DND-41 (cell line): ENCODE results near the gene ADGRA3.

Source experiments
- ATAC-seq: fragments of 200-7000 bp; cut with Tn5 transposase; 3 replicates; pipeline ENCODE4 v1.9.1; 2021; ENCODE audit warnings: low read depth; ENCODE audit not compliant: insufficient read depth
- DNase-seq: peaks from one replicate; pipeline ENCODE4 v3.0.0-alpha.2; 2020
- H2AFZ ChIP-seq: 2 replicates; pipeline ENCODE4 v1.6.0; 2012; ENCODE audit warnings: low read depth, low read length
- H3K27ac ChIP-seq: 2 replicates; pipeline ENCODE4 v1.5.1; 2012; ENCODE audit warnings: low read length, inconsistent platforms
- H3K27me3 ChIP-seq: fragments of 200-600 bp; sonication (generic); 2 replicates; pipeline ENCODE4 v1.6.0; 2012; ENCODE audit warnings: low read length, mild to moderate bottlenecking, inconsistent platforms; ENCODE audit not compliant: insufficient read depth, poor library complexity
- H3K36me3 ChIP-seq: 2 replicates; pipeline ENCODE4 v1.5.1; 2012; ENCODE audit warnings: low read length, inconsistent platforms; ENCODE audit not compliant: insufficient read depth
- H3K4me1 ChIP-seq: 2 replicates; pipeline ENCODE4 v1.5.1; 2012; ENCODE audit warnings: mild to moderate bottlenecking, low read length; ENCODE audit not compliant: insufficient read depth
- H3K4me2 ChIP-seq: 2 replicates; pipeline ENCODE4 v1.6.0; 2012; ENCODE audit warnings: mild to moderate bottlenecking, moderate library complexity, low read length, inconsistent platforms; ENCODE audit not compliant: insufficient read depth
- H3K4me3 ChIP-seq, 2 experiments: fragments of 200-600 bp in 1 of 2; shearing (Covaris generic) in 1 of 2; 2 replicates each; pipeline ENCODE4 v1.5.1; 2012 to 2016; ENCODE audit warnings: inconsistent platforms in 2 of 2, low read length in 2 of 2, mild to moderate bottlenecking in 2 of 2, low read depth in 1 of 2, moderate library complexity in 1 of 2
- H3K79me2 ChIP-seq: 2 replicates; pipeline ENCODE4 v1.6.0; 2012; ENCODE audit warnings: low read length, inconsistent platforms; ENCODE audit not compliant: insufficient read depth
- H3K9ac ChIP-seq: 2 replicates; pipeline ENCODE4 v1.6.0; 2012; ENCODE audit warnings: low read depth, mild to moderate bottlenecking, inconsistent platforms, low read length, moderate library complexity
- H3K9me3 ChIP-seq: 2 replicates; pipeline ENCODE4 v1.5.1; 2012; ENCODE audit warnings: low read length, moderate library complexity, mild to moderate bottlenecking, inconsistent platforms; ENCODE audit not compliant: insufficient read depth, severe bottlenecking
- H4K20me1 ChIP-seq: 2 replicates; pipeline ENCODE4 v1.6.0; 2012; ENCODE audit warnings: low read length; ENCODE audit not compliant: insufficient read depth
- EZH2 ChIP-seq: IDR thresholded peaks from 3 replicates; pipeline ENCODE4 v1.6.1; 2012; ENCODE audit warnings: borderline replicate concordance, low read depth, mild to moderate bottlenecking, moderate library complexity, low read length, inconsistent platforms; ENCODE audit not compliant: severe bottlenecking
- TF ChIP-seq, protein P1 (sequence below): IDR thresholded peaks from 2 replicates; pipeline ENCODE4 v1.5.1; 2012; ENCODE audit warnings: borderline replicate concordance, low read length, moderate library complexity, mild to moderate bottlenecking; ENCODE audit not compliant: poor library complexity, severe bottlenecking; ENCODE audit errors: extremely low read depth

ADGRA3 gene

DNA sequence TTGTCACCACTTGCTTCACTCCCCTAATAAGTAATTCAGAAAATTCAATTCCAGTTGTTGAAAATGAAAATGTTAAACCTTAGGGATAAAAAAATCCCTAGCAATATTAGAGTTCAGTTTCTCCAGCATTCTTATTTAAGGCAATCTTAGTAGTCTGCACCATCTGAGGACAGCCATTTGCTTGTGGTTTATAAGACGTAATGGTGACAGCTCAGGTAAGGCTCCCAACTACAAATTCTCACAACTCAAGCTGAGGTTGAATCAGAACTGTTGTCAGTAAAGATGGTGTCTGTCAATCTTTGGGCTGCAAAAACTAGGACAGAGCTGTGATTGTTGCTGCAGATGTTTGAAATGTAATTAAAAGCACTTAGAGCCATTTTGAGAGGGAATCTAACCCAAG, 16.3 kb upstream of the ADGRA3 start:
- peaks cover 13% of the 10 kb centered on the region for H3K9me3 ChIP-seq
- no peak for TF ChIP-seq EZH2
- TF ChIP-seq, protein P1, sequence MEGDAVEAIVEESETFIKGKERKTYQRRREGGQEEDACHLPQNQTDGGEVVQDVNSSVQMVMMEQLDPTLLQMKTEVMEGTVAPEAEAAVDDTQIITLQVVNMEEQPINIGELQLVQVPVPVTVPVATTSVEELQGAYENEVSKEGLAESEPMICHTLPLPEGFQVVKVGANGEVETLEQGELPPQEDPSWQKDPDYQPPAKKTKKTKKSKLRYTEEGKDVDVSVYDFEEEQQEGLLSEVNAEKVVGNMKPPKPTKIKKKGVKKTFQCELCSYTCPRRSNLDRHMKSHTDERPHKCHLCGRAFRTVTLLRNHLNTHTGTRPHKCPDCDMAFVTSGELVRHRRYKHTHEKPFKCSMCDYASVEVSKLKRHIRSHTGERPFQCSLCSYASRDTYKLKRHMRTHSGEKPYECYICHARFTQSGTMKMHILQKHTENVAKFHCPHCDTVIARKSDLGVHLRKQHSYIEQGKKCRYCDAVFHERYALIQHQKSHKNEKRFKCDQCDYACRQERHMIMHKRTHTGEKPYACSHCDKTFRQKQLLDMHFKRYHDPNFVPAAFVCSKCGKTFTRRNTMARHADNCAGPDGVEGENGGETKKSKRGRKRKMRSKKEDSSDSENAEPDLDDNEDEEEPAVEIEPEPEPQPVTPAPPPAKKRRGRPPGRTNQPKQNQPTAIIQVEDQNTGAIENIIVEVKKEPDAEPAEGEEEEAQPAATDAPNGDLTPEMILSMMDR = no peak
- DNase-seq (no peak), ATAC-seq (no peak)
- no peaks in the 10 kb centered on the region for H3K27me3 ChIP-seq
- H3K4me3 ChIP-seq = no peak overlapping the region
- H3K36me3 ChIP-seq = no peaks in the 10 kb centered on the region
- H3K79me2 ChIP-seq = no peaks in the 10 kb centered on the region
- H3K27ac ChIP-seq = no peak overlapping the region
- H4K20me1 ChIP-seq = no peaks in the 10 kb centered on the region
- no peak overlapping the region for H3K9ac ChIP-seq
- H3K4me1 ChIP-seq = no peaks in the 10 kb centered on the region
- H2AFZ ChIP-seq = no peak overlapping the region
- H3K4me2 ChIP-seq = no peak overlapping the region

DNA sequence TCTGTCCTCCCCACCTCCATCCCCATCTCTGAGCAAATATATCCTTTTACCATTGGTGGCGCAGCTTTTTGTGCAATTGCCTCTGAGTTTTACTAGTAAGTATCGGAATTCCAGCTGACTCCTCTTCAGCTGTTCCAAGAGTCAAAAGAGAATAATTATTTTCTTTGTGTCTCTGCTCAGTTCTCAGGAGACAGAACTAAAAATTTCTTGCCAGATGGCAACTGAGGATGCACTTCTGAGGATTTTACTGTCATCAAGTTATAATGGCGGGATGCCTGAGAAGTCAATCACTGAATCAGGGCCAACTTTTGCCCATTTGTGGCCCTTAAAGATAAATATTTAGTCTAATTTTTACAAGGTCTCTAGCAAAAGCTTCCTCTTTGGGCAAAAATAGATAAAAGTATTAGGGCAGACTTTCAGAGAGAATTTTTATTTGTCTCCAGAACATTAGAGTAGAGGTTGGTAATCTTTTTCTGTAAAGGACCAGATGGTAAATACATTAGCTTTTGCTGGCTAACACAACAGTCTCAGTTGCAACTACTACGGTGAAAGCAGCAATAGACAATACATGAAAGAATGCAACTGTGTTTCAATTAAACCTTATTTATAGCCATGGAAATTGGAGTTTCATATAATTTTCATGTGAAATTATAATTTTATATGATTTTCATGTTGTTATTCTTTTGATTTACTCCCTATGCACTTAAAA, 15.6 kb upstream of the ADGRA3 start:
- Histone ChIP-seq H3K4me2 (no peak overlapping the region), H2AFZ (no peak overlapping the region), H4K20me1 (no peaks in the 10 kb centered on the region), H3K79me2 (no peaks in the 10 kb centered on the region), H3K27ac (no peak overlapping the region), H3K4me3 (no peak overlapping the region), H3K4me1 (no peaks in the 10 kb centered on the region), H3K36me3 (no peaks in the 10 kb centered on the region), H3K9ac (no peak overlapping the region), H3K9me3 (peaks cover 13% of the 10 kb centered on the region), H3K27me3 (no peaks in the 10 kb centered on the region)
- DNase-seq (no peak), ATAC-seq (no peak)
- TF ChIP-seq, protein P1 = no peak
- no peak for TF ChIP-seq EZH2

DNA sequence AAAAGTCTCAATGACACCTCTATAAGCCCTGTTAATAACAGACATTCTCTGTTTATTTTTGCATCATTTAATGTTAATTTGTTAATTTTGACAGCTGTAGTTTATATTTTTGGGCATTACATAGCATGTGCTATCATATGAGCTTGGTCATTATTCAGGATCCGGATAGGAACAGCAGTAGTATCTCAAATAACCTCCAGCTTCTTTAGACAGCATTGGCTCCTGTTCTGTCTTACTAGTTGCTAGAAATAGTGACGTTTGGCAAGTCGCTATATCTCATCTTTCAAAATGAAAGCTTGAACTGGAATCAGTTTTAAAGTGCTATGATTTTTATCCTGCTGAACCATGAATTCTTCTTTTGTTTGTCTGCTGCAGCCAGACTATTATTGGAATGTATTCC, 9.0 kb upstream of the ADGRA3 start:
- H3K9me3 ChIP-seq = no peaks in the 10 kb centered on the region
- no peaks in the 10 kb centered on the region for H3K27me3 ChIP-seq
- H3K4me3 ChIP-seq = no peak overlapping the region
- TF ChIP-seq, protein P1 = no peak
- no peak for TF ChIP-seq EZH2
- no peaks in the 10 kb centered on the region for H4K20me1 ChIP-seq
- no peaks in the 10 kb centered on the region for H3K79me2 ChIP-seq
- no peak overlapping the region for H3K9ac ChIP-seq
- H2AFZ ChIP-seq = no peak overlapping the region
- DNase-seq = no peak
- H3K4me2 ChIP-seq = no peak overlapping the region
- no peak overlapping the region for H3K27ac ChIP-seq
- no peaks in the 10 kb centered on the region for H3K36me3 ChIP-seq
- no peak for ATAC-seq
- H3K4me1 ChIP-seq = no peaks in the 10 kb centered on the region
